ENCODE results near the gene RIPOR3. TPM values are rescaled to one million over a fixed set of nuclear protein-coding genes. Genes with fewer than 3 reads are reported as not detected.

RIPOR3 gene
- total and polyA plus RNA-seq, 2 experiments from 2014 or later: 5.6 to 5.7 TPM

GRCh38 chr20:50550531-50550930 is 140.8 kb downstream of the RIPOR3 start:
- H3K79me2 ChIP-seq: peaks cover 82% of the 10 kb centered on the region
- WGBS (ENCODE audit: low lambda C conversion rate, missing lambda C conversion rate): 61% methylated on average over 2 of the region's 2 CpGs
- H3K4me2 ChIP-seq: no peak overlapping the region
- no peaks in the 10 kb centered on the region for H3K9me2 ChIP-seq (replicated peaks; ENCODE audit: insufficient read depth)
- no peaks in the 10 kb centered on the region for H3K36me3 ChIP-seq (replicated peaks; ENCODE audit: insufficient read depth, low read depth)
- H3K27ac ChIP-seq: no peak overlapping the region
- H3K27me3 ChIP-seq: no peaks in the 10 kb centered on the region
- TF ChIP-seq EZH2phosphoT487 (IDR thresholded peaks at IDR 0.05; ENCODE audit: low read depth, severe bottlenecking, unreplicated experiment) (no peak), CTCF (IDR thresholded peaks at IDR 0.05; ENCODE audit: poor library complexity) (no peak), EZH2 (IDR thresholded peaks at IDR 0.05; ENCODE audit: borderline replicate concordance) (no peak)
- H3K4me3 ChIP-seq: no peak overlapping the region
- H4K20me1 ChIP-seq (ENCODE audit: insufficient read depth, poor library complexity, severe bottlenecking): peaks cover 10% of the 10 kb centered on the region
- no peak for DNase-seq (ENCODE audit: low spot score)
- no peaks in the 10 kb centered on the region for H3K9me3 ChIP-seq (ENCODE audit: low read depth)
- no peaks in the 10 kb centered on the region for H3K4me1 ChIP-seq (ENCODE audit: insufficient read depth)
- no peak overlapping the region for H2AFZ ChIP-seq

- DNase-seq (ENCODE audit: low spot score): no peak
- H3K79me2 ChIP-seq: peaks cover 85% of the 10 kb centered on the region
- no peaks in the 10 kb centered on the region for H3K27me3 ChIP-seq
- H3K9me2 ChIP-seq (replicated peaks; ENCODE audit: insufficient read depth): no peaks in the 10 kb centered on the region
- no peak overlapping the region for H3K27ac ChIP-seq
- no peak overlapping the region for H3K4me2 ChIP-seq
- H3K36me3 ChIP-seq (replicated peaks; ENCODE audit: insufficient read depth, low read depth): no peaks in the 10 kb centered on the region
- peaks cover 12% of the 10 kb centered on the region for H4K20me1 ChIP-seq (ENCODE audit: insufficient read depth, poor library complexity, severe bottlenecking)
- H3K4me1 ChIP-seq (ENCODE audit: insufficient read depth): no peaks in the 10 kb centered on the region
- H3K9me3 ChIP-seq (ENCODE audit: low read depth): no peaks in the 10 kb centered on the region
- no peak overlapping the region for H3K4me3 ChIP-seq
- TF ChIP-seq CTCF (IDR thresholded peaks at IDR 0.05; ENCODE audit: poor library complexity): no peak
- no peak for TF ChIP-seq EZH2phosphoT487 (IDR thresholded peaks at IDR 0.05; ENCODE audit: low read depth, severe bottlenecking, unreplicated experiment)
- no peak for TF ChIP-seq EZH2 (IDR thresholded peaks at IDR 0.05; ENCODE audit: borderline replicate concordance)
- H2AFZ ChIP-seq: no peak overlapping the region
- 94% methylated on average over 5 of the region's 5 CpGs for WGBS (ENCODE audit: low lambda C conversion rate, missing lambda C conversion rate)
These were observed 142.9 kb downstream of the RIPOR3 start for GRCh38 chr20:50548396-50548795.

GRCh38 chr20:50547964-50548363 is 143.4 kb downstream of the RIPOR3 start:
- H3K27ac ChIP-seq: no peak overlapping the region
- H3K9me3 ChIP-seq (ENCODE audit: low read depth): no peaks in the 10 kb centered on the region
- H3K4me3 ChIP-seq: no peak overlapping the region
- H3K4me1 ChIP-seq (ENCODE audit: insufficient read depth): no peaks in the 10 kb centered on the region
- no peaks in the 10 kb centered on the region for H3K36me3 ChIP-seq (replicated peaks; ENCODE audit: insufficient read depth, low read depth)
- TF ChIP-seq EZH2 (IDR thresholded peaks at IDR 0.05; ENCODE audit: borderline replicate concordance): no peak
- TF ChIP-seq EZH2phosphoT487 (IDR thresholded peaks at IDR 0.05; ENCODE audit: low read depth, severe bottlenecking, unreplicated experiment): no peak
- H2AFZ ChIP-seq: no peak overlapping the region
- DNase-seq (ENCODE audit: low spot score): no peak
- no peaks in the 10 kb centered on the region for H3K27me3 ChIP-seq
- no peaks in the 10 kb centered on the region for H3K9me2 ChIP-seq (replicated peaks; ENCODE audit: insufficient read depth)
- no peak overlapping the region for H3K4me2 ChIP-seq
- 83% methylated on average over 6 of the region's 6 CpGs for WGBS (ENCODE audit: low lambda C conversion rate, missing lambda C conversion rate)
- H4K20me1 ChIP-seq (ENCODE audit: insufficient read depth, poor library complexity, severe bottlenecking): peaks cover 12% of the 10 kb centered on the region
- peaks cover 89% of the 10 kb centered on the region for H3K79me2 ChIP-seq

- H3K36me3 ChIP-seq (replicated peaks; ENCODE audit: insufficient read depth, low read depth): no peaks in the 10 kb centered on the region
- no peaks in the 10 kb centered on the region for H3K9me3 ChIP-seq (ENCODE audit: low read depth)
- TF ChIP-seq EZH2 (IDR thresholded peaks at IDR 0.05; ENCODE audit: borderline replicate concordance) (no peak), CTCF (IDR thresholded peaks at IDR 0.05; ENCODE audit: poor library complexity) (no peak), EZH2phosphoT487 (IDR thresholded peaks at IDR 0.05; ENCODE audit: low read depth, severe bottlenecking, unreplicated experiment) (no peak)
- peaks cover 89% of the 10 kb centered on the region for H3K79me2 ChIP-seq
- WGBS (ENCODE audit: low lambda C conversion rate, missing lambda C conversion rate): 85% methylated on average over 5 of the region's 5 CpGs
- H2AFZ ChIP-seq: no peak overlapping the region
- H3K27ac ChIP-seq: no peak overlapping the region
- H3K27me3 ChIP-seq: no peaks in the 10 kb centered on the region
- DNase-seq (ENCODE audit: low spot score): no peak
- no peak overlapping the region for H3K4me3 ChIP-seq
- H3K4me2 ChIP-seq: no peak overlapping the region
- no peaks in the 10 kb centered on the region for H3K4me1 ChIP-seq (ENCODE audit: insufficient read depth)
- no peaks in the 10 kb centered on the region for H3K9me2 ChIP-seq (replicated peaks; ENCODE audit: insufficient read depth)
- H4K20me1 ChIP-seq (ENCODE audit: insufficient read depth, poor library complexity, severe bottlenecking): peaks cover 12% of the 10 kb centered on the region
These were observed 144.5 kb downstream of the RIPOR3 start for GRCh38 chr20:50546729-50547314.

All from hepatocyte (in vitro differentiated cells).